Tibial nerve (tissue), 4 donors: Measurements from ENCODE around the gene MRPS34. TPM values are rescaled to one million over a fixed set of nuclear protein-coding genes. Genes with fewer than 3 reads are reported as not detected.

ENCODE experiments used
- DNase-seq, 2 donors: peaks; one replicate each; pipeline ENCODE4 v3.0.0-alpha.2; 2019; ENCODE audit warnings: low spot score in 2 of 2
- H3K27ac ChIP-seq, 4 donors: fragments of 200-600 bp; sonication (generic) in 3 of 4; one replicate each; pipeline ENCODE4 v1.5.1; 2017 to 2019; ENCODE audit warnings: mild to moderate bottlenecking in 1 of 4
- H3K27me3 ChIP-seq, 2 donors: fragments of 200-600 bp; sonication (generic) in 1 of 2; one replicate each; pipeline versions ENCODE4 v1.5.1 to v1.6.0; 2017 to 2019
- H3K36me3 ChIP-seq, 3 donors: fragments of 200-600 bp; sonication (generic); one replicate each; pipeline ENCODE4 v1.5.1; 2018 to 2019
- H3K4me1 ChIP-seq, 4 donors: fragments of 200-600 bp; sonication (generic) in 3 of 4; one replicate each; pipeline ENCODE4 v1.5.1; 2017 to 2019
- H3K4me3 ChIP-seq, 4 donors: fragments of 200-600 bp; sonication (generic) in 3 of 4; one replicate each; pipeline ENCODE4 v1.5.1; 2017 to 2019; ENCODE audit warnings: mild to moderate bottlenecking in 1 of 4, moderate library complexity in 1 of 4
- H3K9me3 ChIP-seq, 4 donors: fragments of 200-600 bp; sonication (generic) in 3 of 4; one replicate each; pipeline ENCODE4 v1.5.1; 2017 to 2019
- CTCF ChIP-seq, 5 experiments: fragments of 200-600 bp in 3 of 5; fragments of 450-650 bp in 2 of 5; sonication (generic) in 3 of 5; IDR thresholded peaks; one replicate each; pipeline ENCODE4 v1.5.1; 2016 to 2019; ENCODE audit warnings: antibody characterized with exemption in 5 of 5, mild to moderate bottlenecking in 3 of 5, moderate library complexity in 2 of 5
- EP300 ChIP-seq, 2 donors: sonication (generic); formaldehyde crosslinking; IDR thresholded peaks; one replicate each; pipeline ENCODE4 v1.6.1; 2017; ENCODE audit warnings: antibody characterized with exemption in 2 of 2, mild to moderate bottlenecking in 1 of 2
- POLR2A ChIP-seq, 2 donors: fragments of 450-650 bp; IDR thresholded peaks; one replicate each; pipeline ENCODE4 v1.6.1; 2017; ENCODE audit warnings: antibody characterized with exemption in 2 of 2, mild to moderate bottlenecking in 2 of 2, moderate library complexity in 2 of 2
- WGBS, 2 donors: methylation state at CpG; one replicate each; pipeline ENCODE4 v1.1.5; 2018; 5-methylcytosine and 5-hydroxymethylcytosine counted together
- total RNA-seq, 4 donors: library from RNA; depleted of rRNA; stranded (reverse); fragments of >200 nt; gene quantifications; one replicate each; pipeline ENCODE4 v1.1.0, GENCODE V29; 2016

The MRPS34 gene
- total RNA-seq, 4 donors from 2014 or later = 58.1 to 121 (median 81.0) TPM

- H3K4me1 ChIP-seq = peaks cover 0 to 58% (median 26%) of the 10 kb centered on the region in 4 donors
- peaks cover 0 to 64% (median 0%) of the 10 kb centered on the region in 3 donors for H3K36me3 ChIP-seq
- no peak overlapping the region for H3K27ac ChIP-seq
- TF ChIP-seq EP300 (IDR thresholded peaks at IDR 0.05) (no peak), CTCF (IDR thresholded peaks at IDR 0.05) (no peak), POLR2A (IDR thresholded peaks at IDR 0.05) (no peak)
- 67 to 80% methylated on average over 11 to 12 of the region's 28 CpGs for WGBS, 2 donors
- DNase-seq = no peak
- no peak overlapping the region for H3K4me3 ChIP-seq
- no peaks in the 10 kb centered on the region for H3K9me3 ChIP-seq
- H3K27me3 ChIP-seq = no peaks in the 10 kb centered on the region
Observed at GRCh38 chr16:1775846-1776671, 3.1 kb upstream of the MRPS34 start.

DNA sequence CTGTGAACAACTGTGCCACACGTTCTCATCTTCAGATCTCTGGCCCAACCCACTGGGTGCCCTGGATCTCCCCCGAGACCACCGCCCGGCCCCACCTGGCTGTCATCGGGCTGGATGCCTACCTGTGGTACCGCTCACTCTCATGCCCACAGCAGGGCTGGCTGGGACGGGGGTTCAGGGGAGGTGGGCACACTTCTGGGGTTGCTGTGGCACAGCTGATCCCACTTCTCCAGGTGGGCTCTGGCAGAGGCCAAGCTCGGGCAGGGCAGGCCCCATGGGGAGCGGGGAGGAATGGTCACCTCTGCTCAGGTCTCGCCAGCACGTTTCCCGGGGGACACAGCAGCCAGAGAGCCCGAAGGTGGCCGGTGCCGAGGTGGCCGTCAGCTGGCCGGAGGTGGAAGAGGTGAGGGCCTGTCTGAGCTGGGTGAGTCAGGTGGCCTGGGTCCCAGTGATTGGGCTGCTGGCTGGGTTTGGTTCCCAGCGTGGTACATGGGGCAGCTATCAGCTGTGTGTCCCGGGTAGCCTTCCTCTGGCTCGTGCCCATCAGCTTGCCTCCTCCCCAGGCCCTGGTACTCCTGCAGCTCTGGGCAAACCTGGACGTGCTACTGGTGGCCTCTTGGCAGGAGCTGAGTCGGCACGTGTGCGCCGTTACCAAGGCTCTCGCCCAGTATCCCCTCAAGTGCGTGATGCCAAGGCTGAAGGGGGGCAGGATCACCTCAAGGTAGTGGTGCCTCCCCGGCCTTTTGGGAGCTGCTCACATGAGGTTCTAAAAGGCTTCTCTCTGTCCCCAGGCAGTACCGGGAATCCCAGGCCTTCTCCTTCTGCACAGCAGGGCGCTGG, 2.3 kb upstream of the MRPS34 start:
- WGBS, 2 donors = 89% methylated on average over 15 to 26 of the region's 30 CpGs
- Histone ChIP-seq H3K4me3 (no peak overlapping the region), H3K36me3 (peaks cover 0 to 56% (median 0%) of the 10 kb centered on the region in 3 donors), H3K27me3 (no peaks in the 10 kb centered on the region), H3K4me1 (peaks cover 0 to 58% (median 24%) of the 10 kb centered on the region in 4 donors), H3K9me3 (no peaks in the 10 kb centered on the region), H3K27ac (no peak overlapping the region)
- TF ChIP-seq EP300 (IDR thresholded peaks at IDR 0.05) (no peak), CTCF (IDR thresholded peaks at IDR 0.05) (no peak), POLR2A (IDR thresholded peaks at IDR 0.05) (no peak)
- DNase-seq = no peak

GRCh38 chr16:1774448-1774780, 1.5 kb upstream of the MRPS34 start:
- H3K9me3 ChIP-seq = no peaks in the 10 kb centered on the region
- TF ChIP-seq POLR2A (IDR thresholded peaks at IDR 0.05) = no peak
- TF ChIP-seq EP300 (IDR thresholded peaks at IDR 0.05) = no peak
- TF ChIP-seq CTCF (IDR thresholded peaks at IDR 0.05) = no peak
- peak overlapping the region in 3 of 4 donors; percentile 93 to 95 (median 93) for H3K27ac ChIP-seq
- peaks cover 0 to 58% (median 28%) of the 10 kb centered on the region in 4 donors for H3K4me1 ChIP-seq
- DNase-seq = no peak
- peak overlapping the region in 2 of 4 donors; percentile 86 to 96 for H3K4me3 ChIP-seq
- 92 to 96% methylated on average over 6 to 7 of the region's 7 CpGs for WGBS, 2 donors
- H3K36me3 ChIP-seq = peaks cover 0 to 54% (median 0%) of the 10 kb centered on the region in 3 donors
- H3K27me3 ChIP-seq = no peaks in the 10 kb centered on the region

GRCh38 chr16:1773703-1774447, 941 bp upstream of the MRPS34 start:
- Histone ChIP-seq H3K9me3 (no peaks in the 10 kb centered on the region), H3K36me3 (peaks cover 0 to 54% (median 0%) of the 10 kb centered on the region in 3 donors), H3K4me3 (peak overlapping the region; percentile 67 to 96 (median 80)), H3K27me3 (no peaks in the 10 kb centered on the region), H3K27ac (peak overlapping the region in 3 of 4 donors; percentile 93 to 95 (median 93)), H3K4me1 (peaks cover 0 to 61% (median 28%) of the 10 kb centered on the region in 4 donors)
- 30 to 31% methylated on average over 20 to 23 of the region's 45 CpGs for WGBS, 2 donors
- no peak for TF ChIP-seq POLR2A (IDR thresholded peaks at IDR 0.05)
- TF ChIP-seq CTCF (IDR thresholded peaks at IDR 0.05) = no peak
- no peak for TF ChIP-seq EP300 (IDR thresholded peaks at IDR 0.05)
- DNase-seq = no peak
